GM23338 (cell line): ENCODE results near the gene STAM2.

Source experiments
- EZH2 ChIP-seq: fragments of 200-600 bp; sonication (generic); IDR thresholded peaks from one replicate; pipeline ENCODE4 v1.8.0; 2017; ENCODE audit warnings: antibody characterized with exemption, mild to moderate bottlenecking, low read depth; ENCODE audit not compliant: unreplicated experiment
- EZH2phosphoT487 ChIP-seq: fragments of 200-600 bp; sonication (generic); IDR thresholded peaks from one replicate; pipeline ENCODE4 v1.8.1; 2018; ENCODE audit warnings: antibody characterized with exemption; ENCODE audit not compliant: unreplicated experiment
- JUNB ChIP-seq: IDR thresholded peaks from one replicate; pipeline ENCODE4 v1.6.1; 2016; ENCODE audit warnings: antibody characterized with exemption; ENCODE audit not compliant: unreplicated experiment
- NANOG ChIP-seq: IDR thresholded peaks from 2 replicates; pipeline ENCODE4 v1.6.1; 2016; ENCODE audit warnings: antibody characterized with exemption, borderline replicate concordance
- POLR2AphosphoS5 ChIP-seq: IDR thresholded peaks from 2 replicates; pipeline ENCODE4 v1.6.1; 2016; ENCODE audit warnings: antibody characterized with exemption, low read depth
- REST ChIP-seq: IDR thresholded peaks from one replicate; pipeline ENCODE4 v1.6.1; 2018; ENCODE audit warnings: antibody characterized with exemption; ENCODE audit not compliant: unreplicated experiment
- ZNF462 ChIP-seq: fragments of 250-450 bp; sonication (Bioruptor Pico); IDR thresholded peaks from 2 replicates; pipeline ENCODE4 v1.5.0; 2020; ENCODE audit warnings: mild to moderate bottlenecking, moderate library complexity
- TF ChIP-seq, protein P1 (sequence below), 2 experiments: fragments of 200-600 bp in 1 of 2; sonication (generic) in 1 of 2; conservative IDR thresholded peaks; 2 replicates each; pipeline versions ENCODE4 v1.5.1 to v1.6.1; 2016 to 2017; ENCODE audit warnings: antibody characterized with exemption in 2 of 2, low read depth in 2 of 2, mild to moderate bottlenecking in 2 of 2, moderate library complexity in 1 of 2

- TF ChIP-seq, protein P1, sequence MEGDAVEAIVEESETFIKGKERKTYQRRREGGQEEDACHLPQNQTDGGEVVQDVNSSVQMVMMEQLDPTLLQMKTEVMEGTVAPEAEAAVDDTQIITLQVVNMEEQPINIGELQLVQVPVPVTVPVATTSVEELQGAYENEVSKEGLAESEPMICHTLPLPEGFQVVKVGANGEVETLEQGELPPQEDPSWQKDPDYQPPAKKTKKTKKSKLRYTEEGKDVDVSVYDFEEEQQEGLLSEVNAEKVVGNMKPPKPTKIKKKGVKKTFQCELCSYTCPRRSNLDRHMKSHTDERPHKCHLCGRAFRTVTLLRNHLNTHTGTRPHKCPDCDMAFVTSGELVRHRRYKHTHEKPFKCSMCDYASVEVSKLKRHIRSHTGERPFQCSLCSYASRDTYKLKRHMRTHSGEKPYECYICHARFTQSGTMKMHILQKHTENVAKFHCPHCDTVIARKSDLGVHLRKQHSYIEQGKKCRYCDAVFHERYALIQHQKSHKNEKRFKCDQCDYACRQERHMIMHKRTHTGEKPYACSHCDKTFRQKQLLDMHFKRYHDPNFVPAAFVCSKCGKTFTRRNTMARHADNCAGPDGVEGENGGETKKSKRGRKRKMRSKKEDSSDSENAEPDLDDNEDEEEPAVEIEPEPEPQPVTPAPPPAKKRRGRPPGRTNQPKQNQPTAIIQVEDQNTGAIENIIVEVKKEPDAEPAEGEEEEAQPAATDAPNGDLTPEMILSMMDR (conservative IDR thresholded peaks at IDR 0.05; ENCODE audit: low read depth in 2 of 2): no peak
- TF ChIP-seq ZNF462 (CRISPR knock-in tag): no peak
- no peak for TF ChIP-seq EZH2phosphoT487
- no peak for TF ChIP-seq NANOG
- TF ChIP-seq EZH2: no peak
- no peak for TF ChIP-seq JUNB
- TF ChIP-seq POLR2AphosphoS5: no peak
- TF ChIP-seq REST: no peak
Observed at GRCh38 chr2:152068226-152068625, 107.3 kb downstream of the STAM2 start.
